Prostate gland (tissue), 2 donors: ENCODE measurements around the gene COMMD9.

Experiments
- CTCF ChIP-seq, 4 experiments: fragments of 200-600 bp in 2 of 4; fragments of 450-650 bp in 2 of 4; sonication (generic) in 2 of 4; IDR thresholded peaks; 1 replicate in 3 of 4; 2 replicates in 1 of 4; pipeline ENCODE4 v1.5.1; 2016 to 2019; ENCODE audit warnings: antibody characterized with exemption in 4 of 4, mild to moderate bottlenecking in 2 of 4, moderate library complexity in 2 of 4
- POLR2A ChIP-seq: fragments of 450-650 bp; IDR thresholded peaks from one replicate; pipeline ENCODE4 v1.6.1; 2016; ENCODE audit warnings: antibody characterized with exemption, mild to moderate bottlenecking
- POLR2AphosphoS5 ChIP-seq: sonication (generic); formaldehyde crosslinking; IDR thresholded peaks from one replicate; pipeline ENCODE4 v1.6.1; 2017; ENCODE audit warnings: antibody characterized with exemption

DNA sequence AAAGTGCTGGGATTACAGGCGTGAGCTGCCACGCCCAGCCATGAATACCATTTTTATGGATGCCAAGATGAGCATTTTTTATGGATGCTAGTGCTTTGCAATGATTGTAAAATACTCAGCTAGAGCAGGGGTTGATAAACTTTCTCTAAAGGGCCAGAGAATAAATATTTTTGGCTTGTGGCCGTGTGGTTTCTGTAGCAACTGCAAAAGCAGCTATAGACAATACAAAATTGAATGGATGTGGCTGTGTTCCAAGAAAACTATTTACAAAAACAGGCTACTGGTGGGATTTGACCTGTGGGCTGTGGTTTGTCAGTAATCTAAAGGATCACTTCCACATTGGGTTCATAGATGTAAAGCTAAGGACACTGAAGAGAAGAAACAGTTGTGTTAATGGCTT lies 56.0 kb downstream of the COMMD9 start:
- no peak for TF ChIP-seq CTCF (IDR thresholded peaks at IDR 0.05)
- no peak for TF ChIP-seq POLR2A
- no peak for TF ChIP-seq POLR2AphosphoS5
